RPMI8226 (cell line): Measurements from ENCODE around the gene BCAT1.
A peak's percentile ranks its signal among the peaks of the same experiment; 100 is the strongest.

Experiments used
- DNase-seq: peaks from one replicate; pipeline ENCODE4 v3.0.0-alpha.2; 2015

Gene BCAT1

DNA sequence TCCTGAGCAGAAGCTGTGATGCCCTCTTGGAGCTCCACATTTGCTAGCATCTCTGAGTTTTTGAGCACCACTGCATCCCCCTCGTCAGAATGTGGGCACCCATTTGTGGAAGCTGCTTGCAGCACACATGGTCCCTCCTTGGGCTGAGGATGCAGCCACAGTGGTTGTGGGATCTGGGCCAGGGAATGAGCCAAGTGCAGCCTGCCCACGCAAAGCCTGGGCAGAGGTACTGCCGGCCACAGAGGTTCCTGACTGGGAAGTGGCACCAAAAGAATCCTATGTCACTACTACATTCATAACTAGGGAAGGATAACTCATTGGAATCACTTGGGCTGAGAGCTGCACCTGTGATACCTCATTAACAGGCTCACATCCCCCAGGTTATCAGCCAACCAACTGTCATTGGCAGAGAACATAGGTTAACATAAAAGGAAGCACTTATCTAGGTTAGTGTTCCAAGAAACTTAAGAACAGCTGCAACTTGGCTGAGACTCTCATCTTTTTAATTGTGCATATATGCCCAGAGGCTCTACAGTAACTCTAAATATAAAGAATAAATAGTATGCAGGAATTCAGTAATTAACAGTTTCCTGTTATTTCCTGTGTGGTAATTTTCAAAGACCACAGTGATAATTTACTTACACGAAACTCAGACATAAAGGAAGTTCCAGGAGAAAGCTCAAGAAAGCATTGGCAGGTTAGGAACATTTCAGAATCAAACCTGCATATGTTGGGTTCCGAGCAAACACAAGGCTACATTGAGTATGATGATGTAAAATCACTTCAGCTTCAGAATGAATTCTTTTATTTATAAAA, 145.3 kb downstream of the BCAT1 start:
- peak; percentile 41 for DNase-seq

DNA sequence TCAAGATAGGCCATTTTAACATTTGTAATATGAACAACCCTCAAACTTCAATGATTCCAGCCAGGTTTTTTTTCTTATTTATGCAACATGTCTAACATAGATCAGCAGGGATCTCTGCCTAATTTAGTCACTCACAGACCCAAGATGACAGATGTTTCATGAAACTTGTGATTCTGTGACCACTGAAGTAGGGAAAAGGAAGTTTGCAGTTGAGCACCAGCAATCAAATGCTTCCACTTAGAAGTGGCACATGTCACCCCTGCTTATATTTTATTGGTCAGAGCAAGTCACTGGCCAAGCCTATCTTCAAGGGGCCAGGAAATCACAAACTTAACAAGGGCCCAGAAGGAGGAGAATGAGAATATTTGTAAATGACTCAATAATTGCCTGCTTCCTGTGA, 150.6 kb downstream of the BCAT1 start:
- no peak for DNase-seq

DNA sequence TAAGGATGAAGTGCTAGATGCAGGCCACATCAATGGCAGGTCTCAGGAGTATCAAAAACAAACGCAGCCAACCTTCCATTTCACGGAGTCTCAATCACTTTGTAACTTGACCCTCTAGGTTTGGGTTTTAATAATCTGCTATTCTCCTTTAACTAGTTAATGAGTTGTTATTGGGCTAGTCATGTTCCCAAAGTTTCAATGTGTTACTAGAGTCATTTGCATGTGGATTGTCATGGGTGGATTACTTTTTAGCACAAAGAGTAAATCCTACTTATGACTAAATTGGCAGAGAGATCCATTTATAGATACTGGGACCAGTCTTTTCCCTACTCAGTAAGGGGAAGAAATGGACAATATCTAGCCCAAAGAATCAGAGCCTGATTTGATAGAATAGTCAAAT, 151.0 kb downstream of the BCAT1 start:
- no peak for DNase-seq

DNA sequence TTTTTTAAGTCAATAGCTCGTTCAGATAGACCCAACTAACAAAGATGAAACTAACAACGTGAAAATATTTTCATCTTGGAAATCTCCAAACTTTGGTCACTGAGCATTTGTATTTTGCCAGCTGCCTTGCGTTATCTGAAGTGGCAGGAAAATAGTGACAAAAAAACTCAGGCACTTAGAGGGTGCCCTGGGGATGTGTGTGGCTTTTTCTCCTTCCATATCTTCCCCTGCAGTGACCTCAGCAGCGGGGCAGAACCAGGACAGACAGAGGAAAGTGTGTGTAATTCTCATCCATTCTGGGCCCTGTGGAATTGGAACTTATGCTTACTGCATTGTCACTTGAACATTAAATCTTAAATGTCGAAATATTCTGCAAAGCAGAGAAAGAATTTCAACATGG, 152.0 kb downstream of the BCAT1 start:
- no peak for DNase-seq

DNA sequence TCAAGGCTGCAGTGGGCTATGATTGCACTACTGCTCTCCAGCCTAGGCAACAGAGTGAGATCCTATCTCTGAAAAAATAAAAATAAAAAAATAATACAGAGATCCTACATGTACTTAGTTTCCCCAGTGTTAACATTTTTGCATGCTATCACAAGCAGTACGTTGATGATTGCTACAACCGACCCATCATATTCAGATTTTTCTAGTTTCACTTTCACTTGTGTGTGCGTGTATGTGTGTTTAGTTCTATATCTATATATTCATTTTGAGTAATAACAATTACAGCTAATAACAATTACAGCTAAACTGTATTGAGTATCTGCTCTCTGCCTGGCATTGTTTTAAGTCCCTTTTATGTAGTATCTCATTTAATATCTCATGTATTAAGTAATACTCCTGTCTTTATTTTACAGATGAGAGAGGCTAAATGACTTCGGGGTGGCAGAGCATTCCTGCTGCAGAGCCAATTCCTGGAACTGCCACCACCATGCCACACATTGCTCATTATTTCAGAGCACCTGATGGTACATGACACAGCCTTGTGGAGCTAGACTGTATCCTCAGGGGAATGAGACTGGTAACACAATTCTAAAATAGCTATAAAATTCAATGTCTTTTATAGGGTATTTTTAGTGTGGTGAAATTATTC, 153.1 kb downstream of the BCAT1 start:
- DNase-seq = no peak

DNA sequence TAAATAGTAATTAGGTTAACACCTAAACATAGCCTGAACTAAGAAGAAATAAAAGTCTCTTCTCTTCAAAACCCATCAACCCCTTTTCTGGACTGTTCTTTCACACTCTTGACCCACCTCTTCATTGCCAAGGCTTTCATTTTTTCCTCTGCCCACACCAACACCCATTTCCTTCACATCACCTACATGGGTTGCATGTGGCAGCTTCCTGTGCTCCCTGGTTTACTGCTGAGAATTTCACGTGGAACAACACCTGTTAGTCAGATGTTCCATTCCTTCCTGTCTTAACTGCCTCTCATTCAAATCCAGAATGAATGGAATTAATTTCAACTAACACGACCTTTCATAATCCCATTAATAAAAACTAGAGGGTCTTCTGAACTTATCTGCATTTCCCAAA, 157.3 kb downstream of the BCAT1 start:
- DNase-seq = no peak

DNA sequence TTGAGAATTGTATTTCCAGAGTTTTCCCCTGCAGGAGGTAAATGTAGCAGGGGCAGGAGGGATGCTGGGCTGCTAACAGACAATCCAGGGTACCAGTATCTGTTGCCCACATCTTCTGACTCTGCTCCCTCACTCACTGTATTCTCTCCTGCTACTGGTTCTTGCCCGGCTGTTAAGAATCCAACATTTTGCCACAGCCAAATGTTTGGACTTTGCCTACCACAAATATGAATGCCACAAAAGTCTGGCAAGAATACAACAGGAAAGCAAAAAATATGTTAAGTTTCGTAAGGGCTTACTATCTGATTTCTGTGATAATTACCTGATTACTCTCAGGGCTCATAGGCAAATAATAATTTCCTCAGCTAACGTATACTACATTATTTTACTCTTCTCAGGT, 160.0 kb downstream of the BCAT1 start:
- DNase-seq = no peak

- no peak for DNase-seq
Measured at GRCh38 chr12:24780697-24781368, 168.1 kb downstream of the BCAT1 start.

GRCh38 chr12:24778486-24779304, 170.2 kb downstream of the BCAT1 start:
- peak; percentile 39 for DNase-seq

- no peak for DNase-seq
Measured at GRCh38 chr12:24777359-24777758, 171.5 kb downstream of the BCAT1 start.

DNA sequence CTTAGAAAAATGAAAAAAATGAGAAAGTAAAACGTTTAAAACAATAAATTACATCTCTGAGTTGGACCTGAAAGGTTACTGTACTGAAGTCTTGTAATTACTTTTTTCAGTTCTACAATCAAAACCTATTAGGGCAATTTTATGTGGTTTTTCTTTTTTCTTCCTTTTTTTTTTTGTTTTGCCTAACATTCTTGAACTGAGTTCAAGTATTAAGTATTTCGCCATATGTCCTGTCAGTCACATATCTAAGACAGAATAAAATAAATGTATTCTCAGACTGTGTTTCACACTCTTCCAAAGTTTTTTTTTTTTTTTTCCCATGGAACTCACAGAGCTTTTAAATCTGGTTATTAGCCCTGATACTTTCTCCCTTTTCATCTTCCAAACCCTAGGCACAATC, 172.0 kb downstream of the BCAT1 start:
- DNase-seq = no peak

- no peak for DNase-seq
Measured at GRCh38 chr12:24775073-24775472, 173.8 kb downstream of the BCAT1 start.

GRCh38 chr12:24773996-24774395, 174.9 kb downstream of the BCAT1 start:
- DNase-seq = no peak

DNA sequence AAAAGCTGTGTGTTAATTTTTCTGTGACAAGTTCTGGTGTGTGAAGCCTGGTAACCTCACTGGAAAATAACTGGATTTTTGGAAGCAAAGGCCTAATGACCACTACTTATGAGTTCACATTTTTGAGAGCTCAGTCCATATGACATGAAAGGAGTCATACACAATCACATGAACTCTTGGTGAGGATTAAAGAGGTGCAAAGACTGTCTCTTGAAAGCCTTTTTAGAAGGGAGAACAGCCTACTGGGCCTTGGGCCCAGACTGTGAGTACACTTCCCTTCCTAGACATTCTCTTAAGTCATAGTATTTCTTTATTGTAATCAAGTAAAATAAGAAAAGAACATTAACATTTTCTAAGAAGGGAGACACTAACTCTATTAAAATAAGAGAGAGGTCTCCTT, 176.1 kb downstream of the BCAT1 start:
- DNase-seq = no peak

GRCh38 chr12:24770821-24771220, 178.1 kb downstream of the BCAT1 start:
- DNase-seq = no peak

DNA sequence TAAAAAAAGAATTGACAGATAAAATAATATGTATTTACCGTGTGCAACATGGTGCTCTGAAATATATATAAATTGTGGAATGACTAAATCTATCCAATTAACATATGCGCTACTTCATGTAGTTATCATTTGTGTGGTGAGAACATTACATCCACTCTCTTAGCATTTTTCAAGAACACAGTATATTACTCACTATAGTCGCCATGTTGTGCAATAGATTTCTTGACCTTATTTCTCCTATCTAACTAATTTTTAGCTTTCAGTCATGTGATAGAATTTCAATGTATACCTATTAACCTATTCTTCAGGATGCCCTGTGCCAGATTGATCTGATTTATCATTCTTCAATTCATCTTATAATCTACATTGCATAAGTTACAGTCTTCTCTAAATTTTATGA, 178.6 kb downstream of the BCAT1 start:
- no peak for DNase-seq

DNA sequence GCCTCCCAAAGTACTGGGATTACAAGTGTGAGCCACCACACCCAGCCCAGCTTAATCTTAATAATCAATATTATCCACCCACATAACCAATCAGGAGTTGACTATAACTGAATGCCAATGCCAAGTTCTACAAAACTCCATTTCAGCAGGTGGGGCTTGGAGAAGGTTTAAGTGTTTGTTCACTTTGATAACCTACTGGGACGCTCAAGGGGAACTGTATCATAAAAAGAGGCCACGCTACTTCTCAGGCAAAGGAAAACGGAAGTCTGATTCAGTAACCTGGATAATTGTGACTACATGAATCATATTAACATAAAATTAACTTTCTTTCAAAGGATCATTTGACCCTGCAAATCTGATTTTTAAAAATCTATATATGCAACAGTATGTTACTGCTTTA, 179.2 kb downstream of the BCAT1 start:
- no peak for DNase-seq

- no peak for DNase-seq
Measured at GRCh38 chr12:24768415-24768814, 180.5 kb downstream of the BCAT1 start.

DNA sequence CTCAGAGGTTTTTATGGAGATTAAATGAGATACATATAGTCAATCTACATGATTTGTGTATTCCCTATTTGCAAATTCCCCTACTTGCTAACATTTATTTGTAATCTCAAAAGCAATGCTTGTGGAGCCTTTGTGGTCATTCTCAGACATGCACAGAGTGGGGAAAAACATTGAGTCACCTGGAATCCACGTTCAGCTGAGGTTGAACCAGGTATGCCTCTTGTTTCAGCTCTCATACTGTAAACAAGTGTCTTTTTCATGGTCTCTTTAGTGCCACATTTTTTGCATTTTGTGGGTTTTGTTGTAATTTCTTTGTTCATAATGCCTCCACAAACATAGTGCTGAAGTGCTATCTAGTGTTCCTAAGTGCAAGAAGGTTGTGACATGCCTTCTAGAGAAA, 181.9 kb downstream of the BCAT1 start:
- no peak for DNase-seq

DNA sequence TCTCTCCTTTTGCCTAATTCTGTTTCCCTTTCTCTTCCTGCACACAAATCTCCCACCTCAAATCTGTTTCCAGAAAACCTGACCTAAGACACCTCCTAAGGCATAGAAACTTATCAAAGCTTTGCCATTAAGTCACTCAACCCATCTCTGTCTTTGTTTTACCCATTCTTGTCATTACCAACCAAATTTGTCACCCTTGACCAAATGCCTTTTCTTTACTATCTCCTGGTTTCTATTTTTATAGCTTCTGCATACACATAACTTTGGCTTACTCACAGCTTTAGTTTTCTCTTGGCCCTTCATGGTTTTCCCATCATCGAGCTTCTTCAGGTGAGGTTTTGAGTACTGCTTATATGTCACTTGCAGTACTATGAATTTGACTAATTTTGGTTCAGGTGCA, 184.2 kb downstream of the BCAT1 start:
- DNase-seq = no peak

- no peak for DNase-seq
Measured at GRCh38 chr12:24760606-24761378, 188.1 kb downstream of the BCAT1 start.

DNA sequence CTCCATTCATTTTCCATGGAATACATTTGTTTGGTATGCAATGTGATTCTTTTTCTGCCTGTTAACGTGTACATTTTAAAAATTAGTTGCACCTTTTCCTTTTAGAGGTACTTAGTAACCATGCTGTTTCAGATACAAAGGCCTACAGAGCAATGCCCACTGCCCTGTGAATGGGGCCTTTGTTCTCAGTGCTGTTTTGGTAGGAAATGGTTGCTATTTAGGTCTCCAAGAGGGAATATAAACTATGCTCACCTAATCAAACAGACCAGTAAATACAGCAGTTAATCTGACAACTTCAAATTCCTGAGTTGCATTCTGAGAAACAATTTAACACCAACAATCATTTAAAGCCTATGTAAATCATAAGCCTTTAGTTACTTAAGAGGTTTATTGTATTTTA, 188.7 kb downstream of the BCAT1 start:
- no peak for DNase-seq
